Activated CD4-positive, alpha-beta T cell treated with anti-CD3 and anti-CD28 coated beads for 24 hours (primary cell): ENCODE data around the gene JUND.

Source experiments
- DNase-seq, 2 donors: peaks; one replicate each; pipeline ENCODE4 v3.0.0-alpha.2; 2020; ENCODE audit warnings: low read depth in 2 of 2

Gene JUND

DNA sequence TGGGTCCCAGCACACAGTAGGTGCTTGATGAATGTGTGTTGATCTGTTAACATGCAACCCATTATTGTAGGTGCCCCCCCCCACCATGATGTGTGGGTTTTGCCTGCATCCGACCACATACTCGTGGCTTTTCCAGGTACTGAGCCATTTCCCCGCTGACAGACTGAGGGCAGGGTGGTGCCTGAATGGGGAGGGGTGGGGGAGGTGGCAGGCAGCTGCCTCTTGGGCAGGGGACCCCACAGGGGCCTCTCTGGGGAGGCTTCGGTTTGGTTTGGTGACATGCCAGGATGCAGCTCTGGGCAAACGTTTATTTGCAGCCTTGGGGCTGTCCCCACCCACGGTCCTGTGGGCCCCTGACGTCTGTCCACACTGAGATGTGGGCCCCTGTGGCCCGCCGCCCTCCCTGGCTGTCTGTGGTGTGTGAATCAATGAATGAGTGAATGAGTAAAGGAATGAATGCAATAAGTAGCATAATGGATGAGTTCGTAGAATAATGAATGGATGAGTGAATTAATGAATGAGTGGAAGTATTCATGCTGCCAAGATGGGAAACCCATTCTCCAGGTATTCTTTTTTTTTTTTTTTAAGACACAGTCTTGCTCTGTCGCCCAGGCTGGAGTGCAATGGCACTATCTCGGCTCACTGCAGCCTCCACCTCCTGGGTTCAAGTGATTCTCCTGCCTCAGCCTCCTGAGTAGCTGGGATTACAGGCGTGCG lies 9.0 kb upstream of the JUND start:
- peak; percentile 78 to 90 for DNase-seq

GRCh38 chr19:18289471-18290301 lies 8.3 kb upstream of the JUND start:
- DNase-seq: no peak

GRCh38 chr19:18287836-18288772 lies 6.7 kb upstream of the JUND start:
- DNase-seq: no peak

- no peak for DNase-seq
These were observed 5.7 kb upstream of the JUND start for GRCh38 chr19:18286973-18287635.

DNA sequence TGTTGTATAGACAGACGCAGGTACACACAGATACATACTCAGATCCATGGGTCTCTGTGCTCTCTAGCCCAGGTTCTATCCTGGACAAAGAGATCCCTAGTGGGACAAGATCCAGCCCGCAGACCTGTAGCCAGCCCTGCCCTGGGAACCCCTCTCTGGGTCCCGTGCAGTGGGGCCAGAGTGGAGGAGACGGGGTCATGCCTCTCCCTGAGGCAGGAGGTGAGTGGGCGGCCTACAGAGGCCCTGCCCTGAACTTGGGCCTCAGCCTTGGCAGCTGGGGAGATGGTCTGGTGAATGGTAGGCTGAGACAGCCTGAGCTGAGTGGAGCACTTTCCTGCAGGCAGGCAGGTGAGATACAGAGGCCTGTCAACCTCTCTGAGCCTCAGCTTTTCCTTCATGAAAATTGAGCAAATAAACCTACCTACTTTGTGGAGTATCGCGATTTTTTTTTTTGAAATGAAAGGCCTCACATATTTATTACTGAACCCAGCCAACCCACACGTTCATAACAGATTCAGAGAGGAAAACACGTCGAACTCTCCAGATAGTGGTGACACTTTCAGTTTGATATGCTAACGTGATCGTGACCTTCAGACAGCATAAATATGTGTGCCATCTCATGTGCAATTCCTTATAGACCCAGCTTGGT lies 3.4 kb upstream of the JUND start:
- DNase-seq: no peak

GRCh38 chr19:18283338-18283737 lies 1.9 kb upstream of the JUND start:
- no peak for DNase-seq

- no peak for DNase-seq
These were observed 1.3 kb upstream of the JUND start for GRCh38 chr19:18282788-18283141.

- no peak for DNase-seq
These were observed 782 bp upstream of the JUND start for GRCh38 chr19:18282021-18282787.

- peak in 1 of 2 donors; percentile 55 for DNase-seq
These were observed 958 bp downstream of the JUND start for GRCh38 chr19:18280247-18281081.

DNA sequence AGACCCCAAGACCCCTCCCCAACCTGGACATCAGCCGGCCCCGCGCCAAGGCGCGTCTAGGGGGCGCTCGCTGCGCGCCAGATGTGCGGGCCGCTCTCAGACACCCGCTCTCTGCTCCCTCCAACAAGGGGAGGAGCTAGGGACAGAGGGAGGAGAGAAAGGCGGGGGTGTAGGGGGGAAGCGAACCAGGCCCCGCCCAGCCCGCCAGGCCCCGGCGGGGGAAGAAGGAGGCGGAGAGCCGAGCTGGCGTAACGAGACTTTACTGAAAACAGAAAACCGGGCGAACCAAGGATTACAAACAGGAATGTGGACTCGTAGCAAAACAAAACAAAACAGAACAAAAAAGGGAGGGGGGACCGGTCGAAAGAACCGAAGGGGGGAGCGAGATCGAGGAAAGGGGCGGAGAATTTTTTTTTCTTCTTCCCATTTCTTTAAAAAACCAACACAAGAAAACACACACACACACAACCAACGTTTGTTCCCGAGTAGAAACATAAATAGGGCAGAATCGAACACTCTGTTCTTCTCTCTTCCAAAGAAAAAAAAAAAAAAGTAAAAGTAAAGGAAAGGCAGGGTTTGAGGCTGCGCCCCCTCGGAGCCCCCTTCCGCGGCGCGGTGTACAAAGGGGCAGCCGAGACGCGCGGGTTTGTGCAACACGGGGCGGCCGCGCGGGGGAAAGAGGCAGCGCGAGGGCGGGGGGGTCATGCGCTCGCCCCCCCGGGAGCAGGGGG lies 1.7 kb downstream of the JUND start:
- peak; percentile 79 to 87 for DNase-seq

GRCh38 chr19:18279266-18279515 lies 2.2 kb downstream of the JUND start:
- DNase-seq: no peak

DNA sequence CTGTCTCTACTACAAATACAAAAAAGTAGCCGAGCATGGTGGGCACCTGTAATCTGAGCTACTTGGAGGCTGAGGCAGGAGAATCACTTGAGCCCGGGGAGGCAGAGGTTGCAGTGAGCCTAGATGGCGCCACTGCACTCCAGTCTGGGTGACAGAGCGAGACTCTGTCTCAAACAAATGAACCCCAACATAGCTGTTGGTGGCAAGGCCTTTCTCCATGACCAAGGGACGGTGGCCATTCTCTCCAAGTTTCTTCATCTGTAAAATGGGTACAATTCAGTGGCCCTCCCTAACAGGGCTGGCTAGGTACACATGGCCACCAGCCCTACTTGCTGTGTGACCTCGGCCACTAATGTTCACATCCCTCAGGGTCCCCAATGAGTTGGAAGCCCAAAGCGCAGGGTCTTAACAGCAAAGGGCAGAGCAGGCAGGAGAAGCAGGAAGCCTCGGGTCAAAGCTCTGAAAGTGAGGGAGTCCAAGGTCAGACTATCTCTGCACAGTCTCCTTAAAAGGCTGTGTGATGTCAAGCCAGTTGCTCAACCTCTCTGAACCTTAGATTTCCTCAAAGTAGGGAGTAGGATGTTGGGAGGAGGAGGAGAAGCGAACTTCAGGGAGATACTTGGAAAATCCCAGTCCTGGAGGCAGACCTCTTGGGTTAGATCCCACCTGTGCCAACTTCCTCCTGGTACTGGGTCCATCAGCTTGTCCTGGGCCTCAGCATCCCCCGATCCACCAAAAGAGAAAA lies 2.7 kb downstream of the JUND start:
- DNase-seq: no peak

DNA sequence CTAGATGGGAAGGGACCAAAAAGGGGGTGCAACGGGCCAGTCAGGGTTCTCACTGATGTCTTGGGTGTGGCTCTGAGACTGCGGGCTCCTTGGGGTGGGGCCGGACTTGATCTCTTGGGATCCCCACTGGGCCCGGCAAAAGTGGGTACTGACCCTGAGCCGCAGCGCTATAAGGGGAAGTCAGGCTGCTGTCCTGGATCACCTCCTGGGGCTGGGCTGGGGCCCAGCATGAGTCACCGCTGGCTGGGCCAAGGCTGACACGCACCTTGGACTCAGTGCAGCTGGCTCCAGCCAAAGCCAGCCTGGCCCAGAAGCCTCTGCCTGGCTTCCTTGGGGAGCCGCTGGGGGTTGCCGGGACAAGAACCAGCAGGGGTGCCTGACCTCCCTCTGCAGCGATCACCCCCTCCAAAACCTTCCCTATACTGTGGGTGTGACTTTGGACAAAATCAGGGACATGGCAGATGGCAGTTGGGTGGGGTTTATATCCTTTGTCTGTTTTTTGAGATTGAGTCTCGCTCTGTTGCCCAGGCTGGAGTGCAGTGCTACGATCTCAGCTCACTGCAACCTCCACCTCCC lies 6.6 kb downstream of the JUND start:
- no peak for DNase-seq

DNA sequence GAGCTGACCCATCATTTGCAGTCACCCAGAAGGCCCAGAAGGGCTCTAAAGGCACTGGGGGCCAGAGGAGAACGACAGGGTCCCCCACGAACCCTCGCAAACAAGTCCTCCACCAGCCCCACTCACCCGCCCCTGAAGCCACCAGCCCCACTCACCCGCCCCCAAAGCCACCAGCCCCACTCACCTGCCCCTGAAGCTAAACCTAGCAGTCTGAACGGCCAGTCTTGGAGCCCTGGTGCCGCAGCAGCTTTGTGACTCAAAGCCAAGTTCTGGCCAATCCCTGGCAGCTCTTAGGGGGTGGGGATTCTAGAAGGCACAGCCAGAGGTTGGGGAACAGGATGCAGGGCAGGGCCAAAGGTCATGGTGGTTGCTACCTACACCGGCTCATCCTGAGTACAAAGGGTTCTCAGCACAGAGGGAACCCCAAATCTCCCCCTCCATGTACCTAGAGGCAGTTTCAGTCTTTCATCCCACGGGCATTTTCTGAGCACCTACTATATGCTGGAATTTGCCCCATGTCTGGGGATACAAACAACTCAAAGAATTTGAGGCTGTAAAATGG lies 7.1 kb downstream of the JUND start, which contains the start of gene IQCN:
TSS of gene IQCN (minus strand) at position 234 of the 562 bp plus-strand sequence. CDS start 4,974 bp downstream, outside the sequence.
- no peak for DNase-seq

DNA sequence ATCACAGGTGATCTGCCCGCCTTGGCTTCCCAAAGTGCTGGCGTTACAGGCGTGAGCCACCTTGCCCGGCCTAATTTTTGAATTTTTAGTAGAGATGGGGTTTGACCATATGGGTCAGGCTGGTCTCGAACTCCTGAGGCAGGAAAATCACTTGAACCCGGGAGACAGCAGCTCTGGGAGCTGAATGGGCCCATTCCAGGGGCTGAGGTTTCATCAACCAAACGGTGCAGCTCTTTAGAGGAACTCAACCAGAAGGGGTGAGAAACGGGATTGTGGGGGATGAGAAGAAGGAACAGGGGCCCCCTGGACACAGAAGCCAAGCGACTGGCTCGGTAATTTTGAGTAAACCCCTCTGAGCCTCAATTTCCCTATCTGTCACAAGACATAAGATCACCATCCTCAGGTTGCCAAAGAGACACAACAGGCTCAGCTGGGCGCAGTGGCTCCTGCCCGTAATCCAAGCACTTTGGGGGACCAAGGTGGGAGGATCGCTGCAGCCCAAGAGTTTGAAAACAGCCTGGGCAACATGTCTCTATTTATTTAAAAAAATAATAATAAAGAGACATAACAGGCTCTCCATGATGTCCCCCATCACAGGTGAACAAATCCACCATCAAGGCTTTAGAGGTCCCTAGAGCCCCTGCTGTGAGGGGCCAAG lies 7.7 kb downstream of the JUND start:
- no peak for DNase-seq

DNA sequence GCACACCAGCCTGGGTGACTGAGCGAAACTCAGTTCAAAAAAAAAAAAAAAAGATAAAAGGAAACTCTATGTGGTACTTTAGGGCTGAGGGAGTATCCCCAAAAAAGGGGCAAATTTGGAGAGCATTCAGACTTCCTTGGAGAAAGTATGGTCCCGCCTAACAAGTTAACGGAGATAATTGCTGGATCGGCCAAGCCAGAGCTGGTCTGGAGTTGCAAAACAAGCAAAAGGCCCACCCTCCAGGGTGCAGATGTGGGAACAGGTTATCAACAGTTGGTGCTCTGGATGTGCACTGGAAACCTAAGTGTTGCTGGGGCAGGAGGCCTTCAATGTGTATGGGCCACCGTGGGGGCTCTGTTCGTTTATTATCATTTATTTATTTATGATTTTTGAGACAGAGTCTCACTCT lies 10.0 kb downstream of the JUND start:
- DNase-seq: no peak

GRCh38 chr19:18270326-18270725 lies 11.1 kb downstream of the JUND start:
- DNase-seq: no peak
